HepG2 (cell line): Measurements from ENCODE around the gene CLDND2. TPM values are rescaled to one million over a fixed set of nuclear protein-coding genes. Genes with fewer than 3 reads are reported as not detected.
A peak's percentile ranks its signal among the peaks of the same experiment; 100 is the strongest.

Experiments used
- CC2D1A ChIP-seq: sonication (generic); formaldehyde crosslinking; IDR thresholded peaks from 2 replicates; pipeline ENCODE4 v1.8.1; 2023; ENCODE audit warnings: mild to moderate bottlenecking, missing genetic modification reagents
- DRAP1 ChIP-seq: IDR thresholded peaks from 2 replicates; pipeline ENCODE4 v1.6.1; 2016; ENCODE audit warnings: missing genetic modification reagents, missing compliant biosample characterization
- HOXA3 ChIP-seq: sonication (generic); formaldehyde crosslinking; IDR thresholded peaks from 2 replicates; pipeline ENCODE4 v1.5.0; 2020; ENCODE audit warnings: missing genetic modification reagents
- HOXA7 ChIP-seq: sonication (generic); formaldehyde crosslinking; IDR thresholded peaks from 2 replicates; pipeline ENCODE4 v1.8.1; 2022; ENCODE audit warnings: mild to moderate bottlenecking, missing genetic modification reagents, moderate library complexity
- KLF9 ChIP-seq: IDR thresholded peaks from 2 replicates; pipeline ENCODE4 v1.6.1; 2016; ENCODE audit warnings: low read depth
- NCOA1 ChIP-seq: sonication (generic); formaldehyde crosslinking; IDR thresholded peaks from 2 replicates; pipeline ENCODE4 v1.9.0; 2021; ENCODE audit warnings: missing genetic modification reagents
- NRL ChIP-seq: sonication (generic); formaldehyde crosslinking; IDR thresholded peaks from 2 replicates; pipeline ENCODE4 v1.5.0; 2020; ENCODE audit warnings: missing genetic modification reagents, mild to moderate bottlenecking, moderate library complexity, borderline replicate concordance
- SMAD9 ChIP-seq: sonication (generic); formaldehyde crosslinking; IDR thresholded peaks from 2 replicates; pipeline ENCODE4 v1.5.1; 2020; ENCODE audit warnings: mild to moderate bottlenecking, missing genetic modification reagents
- TAF1 ChIP-seq: sonication (generic); formaldehyde crosslinking; IDR thresholded peaks from 2 replicates; pipeline ENCODE4 v1.4.0; 2020; ENCODE audit warnings: missing genetic modification reagents
- THRA ChIP-seq: sonication (generic); formaldehyde crosslinking; IDR thresholded peaks from 2 replicates; pipeline ENCODE4 v1.4.0; 2020; ENCODE audit warnings: missing genetic modification reagents, borderline replicate concordance
- ZBTB25 ChIP-seq: IDR thresholded peaks from 2 replicates; pipeline ENCODE4 v1.6.1; 2018; ENCODE audit warnings: missing genetic modification reagents
- ZFP36L1 ChIP-seq: sonication (generic); formaldehyde crosslinking; IDR thresholded peaks from 2 replicates; pipeline ENCODE4 v1.8.0; 2022; ENCODE audit warnings: mild to moderate bottlenecking, missing genetic modification reagents, moderate library complexity
- ZFY ChIP-seq: sonication (generic); formaldehyde crosslinking; IDR thresholded peaks from 2 replicates; pipeline ENCODE4 v1.4.0; 2020; ENCODE audit warnings: missing genetic modification reagents
- ZNF230 ChIP-seq: sonication (generic); formaldehyde crosslinking; IDR thresholded peaks from 2 replicates; pipeline ENCODE4 v1.4.0; 2020; ENCODE audit warnings: mild to moderate bottlenecking, missing genetic modification reagents
- ZNF431 ChIP-seq: sonication (generic); formaldehyde crosslinking; IDR thresholded peaks from 2 replicates; pipeline ENCODE4 v1.9.0; 2022; ENCODE audit warnings: missing genetic modification reagents, low read depth, mild to moderate bottlenecking, borderline replicate concordance
- ZNF460 ChIP-seq: sonication (generic); formaldehyde crosslinking; IDR thresholded peaks from 2 replicates; pipeline ENCODE4 v1.5.1; 2020; ENCODE audit warnings: missing genetic modification reagents, mild to moderate bottlenecking, borderline replicate concordance
- ZNF619 ChIP-seq: sonication (generic); formaldehyde crosslinking; IDR thresholded peaks from 2 replicates; pipeline ENCODE4 v1.4.0; 2020; ENCODE audit warnings: mild to moderate bottlenecking, missing genetic modification reagents
- ZNF672 ChIP-seq: sonication (generic); formaldehyde crosslinking; IDR thresholded peaks from 2 replicates; pipeline ENCODE4 v1.8.1; 2022; ENCODE audit warnings: missing genetic modification reagents
- ZNF709 ChIP-seq: sonication (generic); formaldehyde crosslinking; IDR thresholded peaks from 2 replicates; pipeline ENCODE4 v1.5.0; 2020; ENCODE audit warnings: mild to moderate bottlenecking, missing genetic modification reagents
- ZNF850 ChIP-seq: sonication (generic); formaldehyde crosslinking; conservative IDR thresholded peaks from 2 replicates; pipeline ENCODE4 v1.9.0; 2021; ENCODE audit warnings: mild to moderate bottlenecking, missing genetic modification reagents
- polyA plus RNA-seq, 8 experiments: library from polyadenylated mRNA; depleted of rRNA in 3 of 8; stranded (reverse) in 7 of 8; unstranded in 1 of 8; fragments of >200 nt; fragmentation: Illumina TruSeq in 4 of 8; extraction: Trizol in 4 of 8; gene quantifications; 2 replicates each; pipeline versions ENCODE4 v1.2.1 to v1.2.3, GENCODE V29; 2011 to 2016; ENCODE audit warnings: low read depth in 4 of 8, missing spikeins in 1 of 8, mixed read lengths in 1 of 8; ENCODE audit not compliant: insufficient read depth in 1 of 8
- total RNA-seq, 5 experiments: library from RNA; depleted of rRNA; stranded (reverse); fragments of >200 nt; fragmentation: Illumina TruSeq; extraction: Trizol; gene quantifications; 2 replicates each; pipeline ENCODE4 v1.2.3, GENCODE V29; 2016; ENCODE audit warnings: low read depth in 1 of 5
- TF ChIP-seq, protein P1 (sequence below): sonication (generic); formaldehyde crosslinking; IDR thresholded peaks from 2 replicates; pipeline ENCODE4 v1.5.0; 2020; ENCODE audit warnings: mild to moderate bottlenecking, missing genetic modification reagents, borderline replicate concordance

The CLDND2 gene
- total and polyA plus RNA-seq, 2 of the 13 experiments (the other 11 are each of a cell fraction or from before 2014, with no cell fraction given): 0.84 to 1.8 TPM

DNA sequence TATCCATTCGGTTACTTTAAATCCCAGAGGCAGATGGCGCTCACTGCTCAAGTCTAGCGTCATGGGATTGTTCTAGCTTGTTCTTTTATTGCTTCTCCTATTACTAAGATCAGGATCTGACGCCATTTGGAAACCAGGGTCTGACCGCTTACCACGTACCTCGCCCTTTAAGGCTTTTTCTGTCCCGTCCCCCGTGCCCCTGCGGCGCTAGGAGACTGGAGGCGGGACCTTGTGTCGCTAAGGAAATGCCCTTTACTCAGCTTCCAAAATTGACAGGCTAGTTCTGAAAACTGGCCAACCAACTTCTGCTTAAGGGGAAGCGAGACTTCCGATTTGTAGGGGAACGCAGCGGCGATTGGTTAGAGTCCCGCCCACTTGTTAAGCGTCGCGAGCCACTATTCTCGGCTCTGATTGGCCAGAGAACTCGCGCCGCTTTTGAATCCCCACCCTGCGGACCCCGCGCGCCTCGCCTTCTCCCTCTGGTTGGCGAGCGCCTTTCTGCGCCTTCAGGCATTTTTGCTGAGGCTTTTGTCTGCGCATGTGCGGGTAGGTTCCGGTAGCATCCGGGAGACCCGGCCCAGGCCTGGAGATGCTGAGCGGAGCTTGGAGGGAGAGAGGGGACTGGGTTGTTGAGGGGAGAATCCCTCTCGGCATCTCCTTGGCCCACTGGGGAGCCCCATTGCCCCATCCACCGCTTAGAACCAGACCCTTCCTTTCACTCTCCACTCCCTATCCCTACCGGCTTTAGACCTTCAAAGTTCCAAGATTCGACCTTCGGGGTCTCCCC lies 25.4 kb upstream of the CLDND2 start (continued):
- TF ChIP-seq ZNF460 (no peak), THRA (peak; percentile 7; the same call in 1 of the 2 replicates), ZNF619 (CRISPR knock-in tag) (no peak), NCOA1 (no peak), HOXA7 (CRISPR knock-in tag) (no peak), TAF1 (peak; percentile 42), ZNF709 (no peak; the same call in 1 of the 2 replicates), ZNF850 (CRISPR knock-in tag) (no peak), KLF9 (CRISPR knock-in tag) (no peak), ZFY (peak; percentile 49; the same call in 1 of the 2 replicates), DRAP1 (CRISPR knock-in tag) (peak; percentile 70), NRL (CRISPR knock-in tag) (no peak), ZNF431 (CRISPR knock-in tag) (no peak; the same call in 1 of the 2 replicates), ZFP36L1 (CRISPR knock-in tag) (0 out of 2 replicates have a peak, but pooled peaks have one; percentile 87), CC2D1A (CRISPR knock-in tag) (no peak), ZBTB25 (no peak), ZNF672 (CRISPR knock-in tag) (no peak), HOXA3 (CRISPR knock-in tag) (peak; percentile 76), SMAD9 (CRISPR knock-in tag) (no peak), ZNF230 (CRISPR knock-in tag) (no peak)
- TF ChIP-seq, protein P1, sequence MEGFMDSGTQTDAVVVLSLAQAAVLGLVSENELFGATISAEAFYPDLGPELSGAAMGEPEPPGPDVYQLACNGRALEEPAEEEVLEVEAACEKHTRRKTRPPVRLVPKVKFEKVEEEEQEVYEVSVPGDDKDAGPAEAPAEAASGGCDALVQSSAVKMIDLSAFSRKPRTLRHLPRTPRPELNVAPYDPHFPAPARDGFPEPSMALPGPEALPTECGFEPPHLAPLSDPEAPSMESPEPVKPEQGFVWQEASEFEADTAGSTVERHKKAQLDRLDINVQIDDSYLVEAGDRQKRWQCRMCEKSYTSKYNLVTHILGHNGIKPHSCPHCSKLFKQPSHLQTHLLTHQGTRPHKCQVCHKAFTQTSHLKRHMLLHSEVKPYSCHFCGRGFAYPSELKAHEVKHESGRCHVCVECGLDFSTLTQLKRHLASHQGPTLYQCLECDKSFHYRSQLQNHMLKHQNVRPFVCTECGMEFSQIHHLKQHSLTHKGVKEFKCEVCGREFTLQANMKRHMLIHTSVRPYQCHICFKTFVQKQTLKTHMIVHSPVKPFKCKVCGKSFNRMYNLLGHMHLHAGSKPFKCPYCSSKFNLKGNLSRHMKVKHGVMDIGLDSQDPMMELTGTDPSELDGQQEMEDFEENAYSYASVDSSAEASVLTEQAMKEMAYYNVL (CRISPR knock-in tag): peak; percentile 16; the same call in 1 of the 2 replicates
